ENCODE data around the gene NFATC2.
"Not testable (repeated sequence)": the region's sequence is repeated elsewhere in the genome, so short reads cannot be mapped to it uniquely, and the experiment has no call there.

The NFATC2 gene

DNA sequence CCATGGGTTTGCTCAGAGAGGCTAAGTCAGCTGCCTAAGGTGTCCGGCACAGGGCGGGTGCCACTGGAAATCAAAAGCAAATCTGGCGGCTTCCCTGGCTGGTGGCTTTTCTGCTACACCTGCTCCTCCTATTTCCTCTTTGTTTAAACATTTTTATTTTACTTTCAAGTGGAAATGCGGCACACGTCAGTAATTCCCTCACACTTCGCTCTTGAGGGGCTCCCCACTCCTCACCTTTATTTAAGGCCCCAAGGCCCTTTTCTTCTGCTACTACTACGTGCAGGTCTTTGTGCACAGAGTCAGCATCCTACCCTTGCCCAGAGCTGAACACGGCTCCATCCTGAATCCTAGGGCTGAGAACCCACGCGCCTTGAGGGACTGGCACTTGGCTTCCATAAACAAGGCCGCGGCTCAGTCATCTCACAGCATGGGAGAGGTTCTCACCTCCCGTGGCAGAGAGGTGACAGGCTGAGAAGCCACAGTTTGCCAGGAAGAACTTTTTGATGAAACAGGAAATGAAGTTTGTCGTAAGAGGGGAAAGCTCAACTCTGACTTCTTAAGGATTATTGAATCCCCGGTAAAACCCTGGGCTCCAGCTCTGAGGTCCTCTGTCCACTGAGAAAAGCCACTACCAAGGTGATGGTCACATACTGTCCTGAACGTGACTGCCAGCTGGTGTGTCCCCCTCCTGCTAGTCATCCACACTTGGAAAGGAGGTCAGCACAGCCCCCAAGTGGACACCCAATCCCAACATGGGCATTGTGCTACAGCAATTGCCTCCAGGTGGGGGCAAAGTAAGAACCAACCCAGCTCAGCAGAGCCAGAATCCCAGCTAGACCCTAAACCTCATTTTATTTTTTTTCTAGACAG, 48.0 kb downstream of the NFATC2 start:
- no peak for DNase-seq (ENCODE audit: low read depth)

DNA sequence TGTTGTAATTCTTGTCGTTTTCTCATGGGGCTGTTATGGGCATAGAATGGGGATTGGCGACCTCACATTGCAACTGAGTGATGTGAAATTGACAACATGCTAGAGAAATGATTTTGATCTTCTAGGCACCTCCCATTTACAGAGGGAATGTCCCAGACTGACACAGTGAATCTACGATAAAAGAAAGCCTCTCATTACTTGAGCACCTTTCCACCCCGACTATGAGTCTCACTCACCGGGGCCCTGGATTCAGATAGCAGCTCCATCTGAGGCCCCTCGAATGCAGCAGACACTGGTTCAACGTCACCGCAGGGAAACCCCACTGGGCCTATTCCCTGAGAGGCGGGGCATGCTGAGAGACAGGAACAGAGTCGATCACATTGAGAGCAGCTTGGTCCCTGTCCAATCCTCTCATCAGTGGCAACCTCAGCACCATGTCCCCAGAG, 49.1 kb downstream of the NFATC2 start:
- DNase-seq (ENCODE audit: low read depth): no peak

DNA sequence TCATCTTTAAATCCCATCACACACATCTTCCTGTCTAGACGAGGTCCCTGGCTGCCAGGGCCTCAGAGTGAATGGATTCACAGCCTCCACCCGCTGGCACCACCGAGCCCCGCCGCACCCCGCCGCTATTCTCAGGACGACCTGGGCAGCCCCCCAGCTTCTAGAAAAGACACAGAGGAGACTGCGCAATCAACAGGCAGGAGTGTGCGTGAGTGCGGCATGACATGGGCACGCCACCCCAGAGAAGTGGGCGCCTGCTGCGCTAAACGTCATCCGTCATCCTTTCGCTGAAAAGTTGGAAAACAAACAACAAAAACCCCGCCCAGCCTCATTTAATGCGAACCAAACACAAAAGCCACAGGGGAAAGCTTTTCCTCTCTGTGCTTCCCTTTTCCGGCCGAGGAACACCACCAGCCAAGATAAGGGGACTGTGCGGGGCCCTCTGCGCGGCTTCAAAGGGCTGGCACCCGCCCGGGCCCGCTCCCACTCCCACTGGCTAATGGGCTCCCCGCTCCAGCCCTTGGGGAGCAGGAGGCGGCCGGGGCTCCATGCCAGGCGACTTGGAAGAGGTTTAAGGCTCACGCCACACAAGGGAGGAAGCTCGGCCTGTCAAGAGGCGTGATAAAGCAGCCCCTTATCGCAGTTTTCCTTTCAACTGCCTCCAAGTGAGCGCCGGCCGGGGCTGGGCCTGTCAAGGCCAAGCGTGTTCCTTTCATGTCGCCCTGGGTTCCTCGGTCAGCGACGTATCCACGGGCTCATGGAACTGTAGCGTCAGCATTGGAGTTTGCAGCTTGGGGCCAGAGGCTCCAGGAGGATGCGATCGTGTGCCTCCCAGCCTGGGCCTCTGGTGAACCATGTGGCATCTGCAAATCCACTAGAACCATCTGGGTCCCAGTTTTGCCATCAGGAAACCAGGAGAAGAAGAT, 50.1 kb downstream of the NFATC2 start:
- no peak for DNase-seq (ENCODE audit: low read depth)

DNA sequence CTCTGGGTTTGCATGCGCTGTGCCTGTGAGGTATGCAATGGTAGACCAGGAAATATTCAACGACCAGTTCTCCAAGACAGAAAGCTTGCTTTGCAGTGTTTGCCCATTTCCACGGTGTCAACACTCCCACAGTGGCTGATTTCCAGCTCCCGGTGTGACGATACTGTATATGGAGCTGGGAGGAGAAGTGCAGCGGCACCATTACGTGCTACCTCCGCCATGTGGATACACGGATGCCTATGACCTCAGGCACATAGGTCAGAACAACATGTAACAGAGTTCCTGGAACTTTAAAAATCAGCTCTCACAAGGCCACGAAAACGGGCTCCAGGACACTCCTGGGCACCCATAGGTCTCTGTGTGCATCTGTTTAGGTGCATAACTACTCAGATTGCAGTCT, 51.1 kb downstream of the NFATC2 start:
- DNase-seq (ENCODE audit: low read depth): no peak

DNA sequence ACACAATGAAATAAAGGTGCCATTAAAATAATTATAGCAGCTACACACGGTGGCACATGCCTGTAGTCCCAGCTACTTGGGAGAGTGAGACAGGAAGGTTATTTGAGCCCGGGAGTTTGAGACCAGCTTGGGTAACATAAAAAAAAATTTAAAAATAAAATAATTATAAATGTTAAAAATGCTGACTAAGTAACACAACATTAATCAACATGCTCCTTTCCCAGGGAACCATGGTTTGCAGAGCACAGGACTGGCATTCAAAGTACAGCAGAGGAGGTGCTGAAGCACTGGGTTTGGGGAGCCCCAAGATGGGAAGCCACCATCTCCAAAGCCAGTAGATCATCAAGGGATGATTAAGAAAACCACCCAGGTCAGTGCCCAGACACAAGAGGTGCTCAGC, 51.9 kb downstream of the NFATC2 start:
- no peak for DNase-seq (ENCODE audit: low read depth)

DNA sequence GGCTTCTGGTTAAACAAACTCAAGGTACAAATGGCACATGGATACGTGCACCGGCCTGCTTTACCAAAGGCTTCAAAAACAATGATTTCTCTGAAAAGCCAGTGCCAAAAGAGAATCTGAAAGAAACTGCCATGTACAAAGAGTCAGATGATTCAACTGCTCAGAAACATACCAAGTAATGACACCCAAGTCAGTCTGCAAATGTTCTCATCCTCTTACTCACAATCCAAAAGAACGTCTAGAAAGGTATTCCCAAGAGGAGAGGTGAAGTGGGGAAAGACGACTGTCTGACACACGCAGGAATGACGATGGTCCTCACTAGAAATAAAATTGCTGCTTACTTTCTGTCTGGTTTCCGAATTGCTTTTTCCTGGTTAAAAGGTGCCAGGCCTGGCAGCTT, 52.9 kb downstream of the NFATC2 start:
- no peak for DNase-seq (ENCODE audit: low read depth)

DNA sequence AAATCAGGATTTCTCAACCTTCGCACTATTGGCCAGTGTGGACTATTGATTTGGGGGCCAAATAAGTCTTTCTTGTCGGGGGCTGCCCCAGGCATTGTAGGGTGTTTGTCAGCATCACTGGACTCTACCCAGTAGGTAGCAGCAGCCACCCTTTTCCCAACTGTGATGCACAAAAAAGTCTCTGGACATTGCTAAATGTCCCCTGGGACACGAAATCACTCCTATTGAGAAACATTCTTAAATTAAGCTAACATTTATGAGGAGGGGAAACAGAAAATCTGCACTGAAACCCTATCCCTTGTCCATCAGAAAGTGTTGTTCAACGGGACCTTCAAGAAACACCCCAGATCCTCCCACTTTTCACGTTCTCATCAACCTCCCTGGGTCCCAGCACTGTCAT, 54.2 kb downstream of the NFATC2 start:
- DNase-seq (ENCODE audit: low read depth): no peak

DNA sequence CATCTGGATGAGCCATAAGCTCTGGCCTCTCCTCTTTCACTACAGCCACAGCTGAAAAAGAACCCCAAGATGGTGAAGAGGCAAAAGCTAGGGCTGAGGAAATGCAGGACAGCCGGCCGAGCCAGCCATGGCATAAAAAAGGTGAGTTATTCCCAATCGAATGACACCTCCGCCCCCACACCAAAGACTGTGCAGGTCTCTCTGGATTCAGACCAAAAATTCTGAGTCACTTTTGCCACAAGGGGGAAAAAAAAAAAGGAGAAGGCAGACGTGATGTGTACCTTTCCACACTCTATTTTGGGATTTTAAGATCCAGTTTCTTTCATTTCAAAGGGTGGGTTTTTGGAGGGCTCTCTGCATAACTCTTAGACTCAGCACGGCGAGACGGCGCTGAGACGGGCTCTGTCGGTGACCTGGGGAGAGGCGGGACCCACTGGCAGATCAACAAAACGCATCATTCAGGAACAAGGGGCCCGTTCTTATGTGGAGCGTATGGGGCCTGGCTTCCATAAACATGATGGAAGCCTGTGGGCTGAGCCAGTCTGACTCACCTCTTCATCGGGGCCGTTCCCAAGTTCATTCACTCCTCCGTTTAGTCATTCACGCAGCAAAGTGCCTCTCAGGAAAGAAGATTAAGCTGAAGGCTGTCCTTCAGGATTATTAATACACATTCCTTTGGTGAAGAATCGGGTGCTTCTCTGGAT, 54.8 kb downstream of the NFATC2 start:
- DNase-seq (ENCODE audit: low read depth): no peak

DNA sequence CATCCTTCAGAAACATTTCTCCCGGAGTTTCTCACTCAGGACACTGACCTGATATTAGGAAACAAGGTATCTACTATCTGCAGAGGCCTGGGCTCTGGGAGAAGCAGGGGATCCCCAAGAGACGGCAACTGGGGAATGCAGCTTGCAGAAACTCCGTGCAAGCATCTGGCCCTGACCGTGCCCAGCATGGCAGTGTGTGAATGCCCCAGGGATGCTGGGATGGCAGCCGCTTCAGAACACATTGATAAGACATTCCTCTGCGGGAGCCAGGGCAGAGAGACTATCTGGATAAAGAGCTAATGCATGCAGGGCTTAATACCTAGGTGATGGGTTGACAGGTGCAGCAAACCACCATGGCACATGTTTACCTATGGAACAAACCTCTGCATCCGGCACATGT, 55.4 kb downstream of the NFATC2 start:
- DNase-seq (ENCODE audit: low read depth): no peak

DNA sequence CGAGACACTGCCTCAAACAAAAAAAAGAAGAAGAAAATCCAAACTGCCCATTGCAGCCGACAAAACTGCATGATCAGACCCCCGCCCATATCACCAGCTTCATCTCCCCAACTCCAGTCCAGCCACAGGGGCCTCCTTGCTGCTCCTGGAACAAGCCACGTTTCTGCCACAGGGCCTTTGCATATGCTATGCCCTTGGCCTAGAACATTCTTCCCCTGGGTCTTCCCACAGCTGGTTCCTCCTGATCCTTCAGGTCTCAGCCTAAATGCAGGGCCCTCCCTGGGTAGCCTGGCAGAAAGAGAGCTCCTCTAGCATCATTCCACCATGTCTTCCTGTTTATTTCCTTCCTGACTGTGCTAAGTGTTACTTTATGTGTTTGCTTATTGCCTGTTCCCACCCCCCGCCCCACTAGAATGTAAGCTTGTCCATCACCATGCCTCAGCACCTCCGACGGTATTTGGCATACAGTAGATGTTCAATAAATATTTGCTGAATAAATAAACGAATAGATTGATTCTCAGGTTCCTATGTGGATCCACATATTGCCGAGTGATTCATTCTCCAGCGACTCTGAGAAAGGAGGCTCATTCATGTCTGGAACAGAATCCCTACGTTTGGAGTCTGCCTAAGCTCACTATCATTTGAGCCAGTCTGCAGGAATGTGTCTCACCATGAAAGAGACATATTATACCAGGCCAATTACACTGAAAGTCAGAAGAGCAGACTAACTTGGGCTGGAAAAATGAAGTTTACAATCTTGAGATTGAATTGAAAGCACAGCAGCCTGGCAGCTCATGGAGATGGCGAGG, 56.1 kb downstream of the NFATC2 start:
- no peak for DNase-seq (ENCODE audit: low read depth)

DNA sequence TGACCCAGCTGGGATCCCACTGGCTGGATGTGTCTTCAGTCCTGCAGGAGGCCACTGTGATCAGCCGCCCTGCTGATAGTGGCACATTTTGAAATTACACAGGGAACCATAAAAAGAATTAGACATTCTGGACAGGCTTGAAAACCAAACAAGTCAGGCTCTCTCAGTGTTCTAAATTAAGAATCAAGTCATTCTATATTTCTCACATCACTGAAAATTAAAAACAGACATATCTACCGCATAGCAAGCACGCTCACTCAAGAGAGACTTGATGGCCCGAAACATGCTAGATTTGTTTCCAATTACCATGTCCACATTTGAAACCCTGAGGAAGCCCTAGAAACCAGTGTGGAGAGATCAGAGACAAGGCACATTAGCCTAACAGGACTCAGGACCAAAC, 57.7 kb downstream of the NFATC2 start:
- no peak for DNase-seq (ENCODE audit: low read depth)

DNA sequence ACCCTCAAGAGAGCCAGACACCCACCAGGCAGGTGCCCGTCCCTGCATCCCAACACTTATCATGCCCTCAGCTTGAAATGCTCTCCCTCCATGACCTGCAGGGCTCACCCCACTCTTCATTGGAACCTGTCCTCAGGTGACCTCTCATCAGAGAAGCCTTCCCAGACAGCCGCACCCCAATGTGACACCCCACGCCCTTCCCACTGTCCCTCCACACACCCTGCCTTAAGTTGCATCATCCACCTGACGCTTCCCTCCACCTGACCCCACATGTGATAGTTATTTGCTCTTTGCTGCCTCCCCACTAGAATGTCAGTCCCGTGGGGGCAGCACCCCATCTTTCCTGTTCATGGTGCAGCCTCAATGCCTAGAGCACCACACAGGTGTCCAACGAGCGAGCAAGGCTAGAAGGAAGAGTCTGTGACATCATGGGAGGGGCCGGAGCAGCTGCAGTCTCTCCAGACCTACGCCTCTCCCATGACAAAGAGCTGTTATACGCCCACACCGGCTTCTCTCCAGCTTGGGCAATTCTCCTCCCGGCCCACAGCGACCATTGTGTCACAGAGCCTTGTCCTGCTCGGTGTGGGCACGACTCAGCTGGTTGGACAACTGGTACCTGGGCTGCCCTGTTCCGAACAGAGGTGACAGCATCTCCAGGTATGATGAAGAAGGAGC, 58.2 kb downstream of the NFATC2 start:
- DNase-seq (ENCODE audit: low read depth): no peak

DNA sequence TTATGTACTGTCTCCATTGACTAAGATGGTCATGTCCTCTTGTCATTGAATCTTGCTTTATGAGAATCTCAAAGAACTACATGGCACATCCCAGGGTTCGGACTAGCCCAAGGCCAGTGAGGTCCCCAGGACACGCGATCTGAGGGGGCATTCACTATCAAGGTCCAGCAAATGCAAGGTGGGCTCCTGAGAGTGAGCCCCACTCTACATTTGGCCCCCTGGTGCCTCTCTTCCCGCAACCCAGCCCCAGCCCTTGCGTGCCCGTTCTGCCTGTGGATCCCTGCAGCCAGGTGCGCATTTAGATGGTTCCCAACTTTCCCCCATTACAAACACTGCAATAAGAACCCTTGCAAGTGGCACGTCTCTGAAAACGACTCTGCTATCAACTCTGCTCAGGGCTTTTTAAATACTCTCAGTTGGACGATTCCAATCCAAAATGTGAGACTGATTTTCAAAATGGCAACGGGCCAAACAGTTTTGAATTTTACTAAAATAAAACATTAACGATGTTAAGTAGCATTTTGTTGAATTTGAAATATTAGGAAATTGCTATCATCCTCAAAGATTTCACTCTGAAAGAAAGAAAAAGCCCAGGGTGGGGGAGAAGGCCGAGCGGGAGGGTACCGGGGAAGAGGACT, 59.6 kb downstream of the NFATC2 start:
- DNase-seq (ENCODE audit: low read depth): no peak

DNA sequence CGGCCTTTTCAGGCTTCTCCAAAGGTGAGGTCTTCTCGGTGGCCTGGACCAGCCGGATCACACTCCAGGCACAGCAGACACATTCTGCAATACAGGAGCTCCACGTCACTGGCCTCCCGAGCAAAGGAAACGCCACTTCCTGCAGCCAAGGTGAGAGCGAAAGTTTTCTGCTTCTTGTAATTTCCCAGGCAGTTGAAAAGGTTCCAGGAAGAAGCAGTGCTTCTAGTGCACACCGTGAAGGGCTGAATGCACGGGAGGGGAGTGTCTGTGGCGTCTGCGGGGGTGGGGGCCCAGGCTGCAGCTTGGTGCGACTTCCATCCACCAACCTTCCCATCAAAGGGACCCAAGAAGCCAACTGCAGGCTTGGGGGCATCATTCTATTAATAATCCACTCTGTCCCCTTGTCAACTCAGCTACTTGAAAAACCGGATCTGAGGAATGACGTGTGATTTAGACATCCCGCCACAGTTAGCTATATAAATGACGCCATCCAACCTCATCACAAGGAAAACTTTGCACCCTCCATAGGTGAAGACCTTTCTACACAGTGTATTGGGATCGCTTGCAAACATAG, 61.1 kb downstream of the NFATC2 start:
- DNase-seq (ENCODE audit: low read depth): no peak

DNA sequence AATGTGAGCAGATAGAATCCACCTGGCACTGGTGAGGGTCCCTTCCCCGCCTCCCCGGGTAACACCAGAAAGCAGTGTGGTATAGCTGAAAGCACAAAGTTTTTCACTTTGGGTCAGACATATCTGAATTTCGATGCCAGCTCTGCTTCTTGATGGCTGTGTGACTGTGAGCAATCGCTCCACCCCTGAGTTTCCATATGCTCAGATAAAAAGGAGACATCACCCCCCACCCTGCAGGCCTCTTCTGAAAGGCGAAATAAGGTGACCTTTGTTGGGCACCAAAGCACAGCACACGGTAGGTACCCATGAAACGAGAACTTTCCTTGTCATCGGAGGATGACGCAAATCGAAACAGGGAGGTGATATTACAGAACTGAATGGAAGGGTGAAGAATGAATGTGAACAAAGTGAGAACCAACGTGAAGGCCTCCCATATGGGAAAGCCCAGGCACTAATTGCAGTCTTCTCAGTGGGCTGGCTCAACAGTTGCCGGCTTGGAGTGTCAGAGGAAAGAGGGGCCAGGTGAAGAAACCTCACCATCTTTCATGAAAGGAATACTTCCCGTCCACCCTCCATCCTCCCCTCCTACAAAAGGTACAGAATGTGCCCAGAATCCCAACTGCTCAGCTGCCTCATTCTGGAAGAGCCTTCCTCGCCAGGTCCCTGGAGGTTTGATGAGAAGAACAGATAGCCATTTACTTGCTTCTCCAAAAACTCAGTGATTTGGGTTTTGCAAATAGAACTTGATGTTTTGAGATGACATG, 61.8 kb downstream of the NFATC2 start:
- no peak for DNase-seq (ENCODE audit: low read depth)

DNA sequence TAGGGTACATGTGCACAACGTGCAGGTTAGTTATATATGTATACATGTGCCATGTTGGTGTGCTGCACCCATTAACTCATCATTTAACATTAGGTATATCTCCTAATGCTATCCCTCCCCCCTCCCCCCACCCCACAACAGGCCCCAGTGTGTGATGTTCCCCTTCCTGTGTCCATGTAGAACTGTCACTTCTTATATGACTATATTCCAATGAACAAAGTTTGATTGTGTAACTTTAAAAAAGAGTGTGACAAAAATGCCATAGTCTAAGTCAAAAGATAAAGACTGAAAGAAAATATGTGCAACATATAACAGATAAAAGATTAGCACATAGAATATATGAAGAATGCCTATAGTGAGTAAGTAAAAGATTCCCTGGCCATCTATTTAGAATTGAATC, 66.4 kb downstream of the NFATC2 start:
- not testable (repeated sequence) for DNase-seq (ENCODE audit: low read depth)

DNA sequence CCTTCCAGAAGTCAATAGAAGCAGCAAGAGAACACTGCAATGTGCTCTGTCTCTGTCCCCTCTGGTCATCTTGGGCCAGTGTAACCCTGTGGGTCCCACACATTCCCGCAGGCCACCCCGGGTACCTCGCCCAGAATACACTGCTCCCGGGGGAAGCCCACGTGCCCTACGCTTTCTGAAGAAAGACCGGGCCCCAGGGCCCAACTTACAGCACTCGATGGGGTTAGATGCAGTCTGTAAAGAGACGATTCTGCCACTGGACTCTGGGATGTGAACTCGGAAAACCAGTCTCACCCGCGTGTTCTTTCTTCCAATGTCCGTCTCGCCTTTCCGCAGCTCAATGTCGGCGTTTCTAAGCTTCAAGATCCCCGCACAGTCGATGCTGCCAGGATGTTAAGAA, 68.7 kb downstream of the NFATC2 start:
- no peak for DNase-seq (ENCODE audit: low read depth)

DNA sequence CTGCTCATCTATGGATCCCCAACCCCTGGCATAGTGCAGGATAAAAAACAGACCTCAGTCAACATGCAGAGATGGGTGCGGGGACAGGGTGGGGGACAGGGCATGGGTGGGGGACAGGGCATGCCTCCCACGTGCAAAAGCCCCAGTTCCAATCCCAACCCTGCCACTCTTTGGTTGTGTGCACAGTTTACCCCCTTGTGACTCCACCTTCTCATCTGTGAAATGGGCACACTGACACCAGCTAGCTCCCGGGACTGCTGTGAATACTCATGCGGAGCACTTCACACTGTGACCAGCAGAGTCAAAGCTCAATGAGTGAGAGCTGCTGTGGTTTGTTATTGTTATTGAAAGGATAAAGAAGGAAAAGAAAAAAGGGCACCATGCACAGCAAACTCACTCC, 69.3 kb downstream of the NFATC2 start:
- DNase-seq (ENCODE audit: low read depth): no peak

DNA sequence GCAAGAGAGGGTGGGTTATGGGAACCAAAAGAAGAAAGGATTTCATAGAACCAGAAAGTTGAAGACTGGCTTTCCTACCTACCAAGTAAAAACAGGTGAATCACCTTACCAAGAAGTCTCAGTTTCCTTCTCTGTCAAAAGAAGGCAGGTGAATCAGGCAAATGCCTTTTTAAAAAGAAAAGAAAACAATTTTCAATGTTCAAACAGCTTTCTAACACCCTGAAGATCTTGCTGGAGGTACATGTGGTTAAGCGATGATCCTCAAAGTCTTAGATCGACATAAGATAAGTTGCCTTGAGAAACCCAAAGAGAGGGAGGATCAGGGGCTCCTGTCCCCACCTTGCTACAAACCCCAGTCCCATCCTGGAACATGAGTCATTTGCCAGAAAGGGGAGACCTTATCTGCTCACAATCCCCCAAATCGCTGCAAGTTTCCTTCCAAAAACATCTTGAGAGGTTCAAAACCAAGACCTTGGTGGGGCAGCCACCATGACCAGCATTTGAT, 71.6 kb downstream of the NFATC2 start:
- no peak for DNase-seq (ENCODE audit: low read depth)
